Measurements from ENCODE around the gene BEND6. TPM values are rescaled to one million over a fixed set of nuclear protein-coding genes. Genes with fewer than 3 reads are reported as not detected.
"Not testable (repeated sequence)": the region's sequence is repeated elsewhere in the genome, so short reads cannot be mapped to it uniquely, and the experiment has no call there.

BEND6 gene
- total RNA-seq, 2 donors from 2014 or later = 0.26 TPM; not detected in 1

DNA sequence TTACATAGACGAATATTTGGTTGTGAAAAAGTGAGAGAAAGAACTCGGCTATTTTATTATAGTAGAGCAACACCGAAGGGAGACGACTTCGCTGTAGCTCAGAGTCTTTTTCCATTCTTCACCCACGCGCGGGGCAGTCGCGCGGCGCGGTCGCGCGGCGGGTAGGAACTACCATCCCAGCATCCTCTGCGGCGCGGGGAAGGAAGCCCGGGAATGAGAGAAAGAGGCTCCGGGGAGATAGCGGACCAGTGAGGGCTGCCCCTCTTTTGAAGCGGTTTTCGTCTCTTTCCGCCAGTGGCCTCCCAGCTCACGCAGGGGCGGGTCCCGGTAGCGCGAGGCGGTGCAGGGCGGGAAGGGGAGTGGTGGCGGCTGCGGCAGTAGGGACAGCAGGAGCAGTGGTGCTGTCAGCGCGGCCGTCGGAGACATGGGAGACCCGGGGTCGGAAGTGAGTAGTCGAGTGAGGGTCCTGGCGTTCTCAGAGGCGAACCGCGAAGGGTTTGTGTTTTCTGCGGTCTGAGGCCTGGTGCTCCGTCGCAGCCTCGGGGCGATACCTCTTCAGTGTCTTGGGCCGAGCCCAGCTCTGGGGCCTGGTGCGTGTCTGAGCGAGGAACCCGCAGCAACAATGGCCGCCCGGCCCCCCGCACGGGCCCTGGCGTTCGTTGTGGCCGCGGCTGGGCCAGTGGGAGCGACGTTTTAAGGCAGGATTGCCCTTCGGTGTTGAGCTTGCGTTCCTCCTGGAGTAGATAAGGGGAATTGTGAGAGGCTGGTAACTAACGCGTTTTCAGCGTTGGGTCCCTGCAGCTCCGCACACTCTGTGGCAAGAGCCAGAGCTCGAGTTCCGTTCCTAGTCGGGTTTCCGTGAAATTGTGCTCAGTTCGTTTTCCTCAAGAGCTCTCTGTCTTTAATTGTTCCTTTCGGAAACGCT, 91.7 kb downstream of the BEND6 start, which contains the start of gene KIAA1586:
KIAA1586 (plus strand) TSS at position 362 of the 925 bp plus-strand sequence; CDS start at position 425, 63 bp downstream.
- H3K36me3 ChIP-seq (replicated peaks in 1 of 2; ENCODE audit: insufficient read depth in 1 of 2, low read depth in 2 of 2); H3K27me3 ChIP-seq; H3K4me1 ChIP-seq; H3K9me3 ChIP-seq; intact Hi-C loops (cut with DNase I): not testable (repeated sequence)
- TF ChIP-seq, protein P1, sequence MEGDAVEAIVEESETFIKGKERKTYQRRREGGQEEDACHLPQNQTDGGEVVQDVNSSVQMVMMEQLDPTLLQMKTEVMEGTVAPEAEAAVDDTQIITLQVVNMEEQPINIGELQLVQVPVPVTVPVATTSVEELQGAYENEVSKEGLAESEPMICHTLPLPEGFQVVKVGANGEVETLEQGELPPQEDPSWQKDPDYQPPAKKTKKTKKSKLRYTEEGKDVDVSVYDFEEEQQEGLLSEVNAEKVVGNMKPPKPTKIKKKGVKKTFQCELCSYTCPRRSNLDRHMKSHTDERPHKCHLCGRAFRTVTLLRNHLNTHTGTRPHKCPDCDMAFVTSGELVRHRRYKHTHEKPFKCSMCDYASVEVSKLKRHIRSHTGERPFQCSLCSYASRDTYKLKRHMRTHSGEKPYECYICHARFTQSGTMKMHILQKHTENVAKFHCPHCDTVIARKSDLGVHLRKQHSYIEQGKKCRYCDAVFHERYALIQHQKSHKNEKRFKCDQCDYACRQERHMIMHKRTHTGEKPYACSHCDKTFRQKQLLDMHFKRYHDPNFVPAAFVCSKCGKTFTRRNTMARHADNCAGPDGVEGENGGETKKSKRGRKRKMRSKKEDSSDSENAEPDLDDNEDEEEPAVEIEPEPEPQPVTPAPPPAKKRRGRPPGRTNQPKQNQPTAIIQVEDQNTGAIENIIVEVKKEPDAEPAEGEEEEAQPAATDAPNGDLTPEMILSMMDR (IDR thresholded peaks at IDR 0.05) = peak in 1 of 7 experiments; percentile 5
- TF ChIP-seq POLR2A (IDR thresholded peaks at IDR 0.05) = peak; percentile 25 to 82 (median 73)
- peak; percentile 77 to 87 (median 82) for DNase-seq
- Histone ChIP-seq H3K4me3 (peak within 1 kb of the TSS; percentile 41 to 64), H3K27ac (peak within 1 kb of the TSS in 3 of 4 donors; percentile 32 to 69 (median 61))
- peak; percentile 96 for ATAC-seq
- 0% methylated on average over 37 to 43 of the region's 78 CpGs for WGBS, 2 donors

DNA sequence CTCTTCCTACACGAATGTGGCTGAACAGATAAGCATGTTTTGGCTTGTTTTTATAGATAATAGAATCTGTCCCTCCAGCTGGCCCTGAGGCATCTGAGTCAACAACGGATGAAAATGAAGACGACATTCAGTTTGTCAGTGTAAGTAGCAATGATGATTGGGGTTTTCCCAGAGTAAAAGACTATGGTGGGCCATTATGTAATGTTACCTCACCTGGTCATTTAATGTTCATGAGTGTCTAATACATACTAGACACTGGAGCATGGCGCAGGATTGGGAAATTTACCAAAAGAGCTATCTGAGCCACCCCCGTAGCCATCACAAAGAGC, 92.3 kb downstream of the BEND6 start:
- no CpG with 5 or more reads among the region's 5 CpGs for WGBS, 2 donors
- H3K27ac ChIP-seq; H3K4me1 ChIP-seq; H3K27me3 ChIP-seq; H3K9me3 ChIP-seq; H3K36me3 ChIP-seq (replicated peaks in 1 of 2; ENCODE audit: insufficient read depth in 1 of 2, low read depth in 2 of 2); intact Hi-C loops (cut with DNase I); H3K4me3 ChIP-seq; DNase-seq: not testable (repeated sequence)
- peak; percentile 4 for ATAC-seq

DNA sequence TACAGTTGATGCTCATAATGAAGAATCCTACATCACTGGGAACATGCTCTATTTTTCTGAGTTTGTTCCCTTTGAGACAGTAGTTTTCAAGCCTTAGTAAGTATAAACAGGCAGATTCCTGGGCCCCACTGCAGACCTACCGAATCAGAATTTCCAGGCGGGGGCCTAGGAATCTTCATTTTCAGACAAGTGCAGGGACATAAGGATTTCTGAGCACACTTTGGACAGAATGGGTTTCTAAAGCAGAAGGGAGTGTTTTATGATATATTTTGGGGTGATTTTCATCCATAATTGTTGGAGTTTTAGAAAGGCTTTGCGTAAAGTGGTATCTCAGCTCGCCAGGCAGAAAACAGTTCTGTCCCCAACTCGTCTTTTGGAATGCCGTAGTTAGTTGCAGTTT, 93.0 kb downstream of the BEND6 start:
- intact Hi-C loops (cut with DNase I); H3K27ac ChIP-seq; H3K4me3 ChIP-seq; H3K27me3 ChIP-seq; H3K9me3 ChIP-seq; DNase-seq; H3K36me3 ChIP-seq (replicated peaks in 1 of 2; ENCODE audit: insufficient read depth in 1 of 2, low read depth in 2 of 2); H3K4me1 ChIP-seq; ATAC-seq: not testable (repeated sequence)
- 91 to 95% methylated on average over 5 to 6 of the region's 6 CpGs for WGBS, 2 donors

DNA sequence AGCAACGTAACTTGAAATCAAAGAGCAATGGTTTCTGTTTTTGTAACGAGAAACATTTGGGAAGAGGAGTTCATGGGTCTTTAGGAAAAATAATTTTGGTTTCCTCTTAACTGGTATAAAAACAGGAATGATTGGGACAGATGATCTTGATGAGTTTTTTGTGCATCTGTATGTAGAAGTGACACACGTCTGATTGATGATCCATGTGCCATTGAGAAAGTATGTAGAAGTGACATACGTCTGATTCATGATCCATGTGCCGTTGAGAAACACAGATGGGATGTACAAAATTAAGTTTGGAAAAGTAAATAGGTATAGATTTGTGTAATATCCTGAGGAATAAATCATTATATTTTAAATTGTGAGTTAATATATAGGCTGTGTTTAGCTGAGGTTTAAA, 93.7 kb downstream of the BEND6 start:
- no peak for TF ChIP-seq POLR2A (IDR thresholded peaks at IDR 0.05)
- TF ChIP-seq, protein P1 (IDR thresholded peaks at IDR 0.05) = no peak
- Histone ChIP-seq H3K27ac (no peak overlapping the region), H3K27me3 (no peaks in the 10 kb centered on the region), H3K4me3 (no peak overlapping the region), H3K36me3 (replicated peaks in 1 of 2; ENCODE audit: insufficient read depth in 1 of 2, low read depth in 2 of 2) (peaks cover 0 to 13% of the 10 kb centered on the region in 2 donors), H3K4me1 (peaks cover 10% of the 10 kb centered on the region), H3K9me3 (no peaks in the 10 kb centered on the region)
- DNase-seq (no peak), ATAC-seq (no peak)
- 86 to 92% methylated on average over 5 of the region's 5 CpGs for WGBS, 2 donors
- intact Hi-C loops (cut with DNase I) = no loop called here

DNA sequence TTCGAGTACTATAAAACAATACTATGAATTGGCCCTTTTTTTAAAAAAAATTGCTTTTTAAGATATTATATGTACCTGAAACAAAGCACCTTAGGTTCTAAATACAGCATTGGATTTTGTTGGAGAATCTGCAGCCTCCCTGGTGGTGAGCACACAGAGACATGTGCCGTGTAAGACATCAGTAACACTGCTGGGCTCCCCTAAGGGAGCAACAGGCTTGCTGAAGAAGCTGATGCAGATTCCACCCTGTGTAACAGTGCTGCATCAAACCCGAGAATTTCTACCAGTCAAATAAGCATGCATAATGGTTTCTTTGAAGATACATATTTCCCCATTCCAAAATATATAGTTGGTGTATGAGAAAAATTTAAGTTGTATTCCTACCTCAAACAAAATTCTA, 108.9 kb downstream of the BEND6 start:
- Histone ChIP-seq H3K9me3 (no peaks in the 10 kb centered on the region), H3K36me3 (replicated peaks in 1 of 2; ENCODE audit: insufficient read depth in 1 of 2, low read depth in 2 of 2) (peaks cover 0 to 2% of the 10 kb centered on the region in 2 donors), H3K27ac (no peak overlapping the region), H3K4me3 (no peak overlapping the region), H3K27me3 (no peaks in the 10 kb centered on the region), H3K4me1 (no peaks in the 10 kb centered on the region)
- 73 to 80% methylated on average over 3 of the region's 3 CpGs for WGBS, 2 donors
- no peak for TF ChIP-seq POLR2A (IDR thresholded peaks at IDR 0.05)
- TF ChIP-seq, protein P1 (IDR thresholded peaks at IDR 0.05) = no peak
- intact Hi-C loops (cut with DNase I) = no loop called here
- DNase-seq (no peak), ATAC-seq (no peak)

All from body of pancreas (tissue), 4 donors.